B cell (primary cell): Measurements from ENCODE around the gene ADD3. TPM values are rescaled to one million over a fixed set of nuclear protein-coding genes. Genes with fewer than 3 reads are reported as not detected.

ENCODE experiments used
- ATAC-seq: fragments of 200-7000 bp; cut with Tn5 transposase; one replicate; pipeline ENCODE4 v1.10.0; 2021; ENCODE audit warnings: low read depth, mild to moderate bottlenecking, moderate number of reproducible peaks, moderate library complexity
- CTCF ChIA-PET: fragments of 350-600 bp; sonication (Branson Sonifier 250); formaldehyde crosslinking; loops from one replicate; lab custom pipeline; 2021; ENCODE audit warnings: antibody characterized with exemption, inconsistent platforms; lab: Charles Lee
- POLR2A ChIA-PET: fragments of 350-600 bp; sonication (Branson Sonifier 250); formaldehyde crosslinking; loops from one replicate; lab custom pipeline; 2021; ENCODE audit warnings: antibody characterized with exemption; lab: Charles Lee
- DNase-seq: peaks from one replicate; pipeline ENCODE4 v3.0.0; 2013
- H2AFZ ChIP-seq: 2 replicates; pipeline ENCODE4 v1.6.1; 2012; ENCODE audit warnings: mild to moderate bottlenecking, low read depth, low read length; ENCODE audit not compliant: insufficient read depth, poor library complexity, severe bottlenecking
- H3K27ac ChIP-seq, 2 donors: 1 replicate in 1 of 2; 2 replicates in 1 of 2; pipeline ENCODE4 v1.5.1; 2012 to 2013; ENCODE audit warnings: low read length in 2 of 2, mild to moderate bottlenecking in 2 of 2, moderate library complexity in 1 of 2
- H3K27me3 ChIP-seq, 4 experiments: fragments of 200-600 bp in 1 of 4; sonication (generic) in 1 of 4; replicated peaks in 1 of 4; 1 replicate in 2 of 4; 2 replicates in 2 of 4; pipeline versions ENCODE4 v1.6.1 to v1.7.0; 2013 to 2016; ENCODE audit warnings: low read length in 3 of 4, mild to moderate bottlenecking in 2 of 4, mixed read lengths in 1 of 4, moderate library complexity in 1 of 4; ENCODE audit not compliant: insufficient read depth in 4 of 4, control insufficient read depth in 3 of 4; ENCODE audit errors: control extremely low read depth in 1 of 4
- H3K36me3 ChIP-seq, 2 experiments: replicated peaks in 1 of 2; 1 replicate in 1 of 2; 2 replicates in 1 of 2; pipeline versions ENCODE4 v1.6.1 to v1.7.1; 2013; ENCODE audit warnings: low read length in 1 of 2; ENCODE audit not compliant: insufficient read depth in 2 of 2, control insufficient read depth in 1 of 2; ENCODE audit errors: control extremely low read depth in 1 of 2, extremely low read depth in 1 of 2
- H3K4me1 ChIP-seq, 2 donors: fragments of 200-600 bp in 1 of 2; sonication (generic) in 1 of 2; 1 replicate in 1 of 2; 2 replicates in 1 of 2; pipeline versions ENCODE4 v1.5.1 to v1.6.1; 2013 to 2017; ENCODE audit warnings: low read length in 2 of 2; ENCODE audit not compliant: control insufficient read depth in 2 of 2, insufficient read depth in 2 of 2
- H3K4me2 ChIP-seq: replicated peaks from 2 replicates; pipeline ENCODE3; 2012; ENCODE audit warnings: mild to moderate bottlenecking, low read depth, low read length; ENCODE audit not compliant: poor library complexity, severe bottlenecking
- H3K4me3 ChIP-seq, 5 experiments: fragments of 200-600 bp in 1 of 5; sonication (generic) in 1 of 5; 1 replicate in 3 of 5; 2 replicates in 2 of 5; pipeline versions ENCODE4 v1.5.1 to v1.7.0; 2011 to 2016; ENCODE audit warnings: low read length in 4 of 5, mild to moderate bottlenecking in 4 of 5, low read depth in 2 of 5, control low read depth in 1 of 5, moderate library complexity in 1 of 5; ENCODE audit not compliant: insufficient read depth in 1 of 5; ENCODE audit errors: control extremely low read depth in 1 of 5, extremely low read depth in 1 of 5
- H3K79me2 ChIP-seq: fragments of 200-600 bp; sonication (generic); one replicate; pipeline ENCODE4 v1.6.0; 2016; ENCODE audit warnings: low read length; ENCODE audit not compliant: control insufficient read depth, insufficient read depth
- H3K9ac ChIP-seq: fragments of 200-600 bp; sonication (generic); 2 replicates; pipeline ENCODE4 v1.6.1; 2017; ENCODE audit warnings: mild to moderate bottlenecking, low read length, moderate library complexity
- H3K9me3 ChIP-seq, 3 donors: one replicate each; pipeline versions ENCODE4 v1.6.1 to v1.7.1; 2013; ENCODE audit warnings: low read length in 2 of 3; ENCODE audit not compliant: control insufficient read depth in 2 of 3, insufficient read depth in 1 of 3; ENCODE audit errors: control extremely low read depth in 1 of 3
- H4K20me1 ChIP-seq: 2 replicates; pipeline ENCODE4 v1.6.0; 2012; ENCODE audit warnings: mild to moderate bottlenecking, low read length; ENCODE audit not compliant: insufficient read depth, control insufficient read depth, poor library complexity, severe bottlenecking
- H3K27ac Mint-ChIP-seq: one replicate; pipeline ENCODE4 v1.8.0; 2021; ENCODE audit warnings: mixed read lengths
- H3K27me3 Mint-ChIP-seq: one replicate; pipeline ENCODE4 v1.8.0; 2021; ENCODE audit warnings: mixed read lengths
- H3K4me1 Mint-ChIP-seq: one replicate; pipeline ENCODE4 v1.8.0; 2021; ENCODE audit warnings: mixed read lengths
- H3K4me3 Mint-ChIP-seq: one replicate; pipeline ENCODE4 v1.8.0; 2021; ENCODE audit warnings: mixed read lengths
- H3K9me3 Mint-ChIP-seq: one replicate; pipeline ENCODE4 v1.8.0; 2022; ENCODE audit warnings: mixed read lengths; ENCODE audit not compliant: insufficient read depth
- CTCF ChIP-seq: fragments of 200-600 bp; IDR thresholded peaks from one replicate; pipeline ENCODE4 v1.8.0; 2022; ENCODE audit warnings: antibody characterized with exemption, mild to moderate bottlenecking
- EZH2 ChIP-seq: IDR thresholded peaks from 2 replicates; pipeline ENCODE4 v1.6.1; 2012; ENCODE audit warnings: borderline replicate concordance, low read depth, mild to moderate bottlenecking, moderate library complexity, low read length; ENCODE audit not compliant: insufficient read depth, poor library complexity, severe bottlenecking
- WGBS: methylation state at CpG from one replicate; pipeline ENCODE4 v1.1.5; 2013; ENCODE audit warnings: missing lambda C conversion rate; ENCODE audit not compliant: insufficient coverage; 5-methylcytosine and 5-hydroxymethylcytosine counted together
- intact Hi-C: fragments of 100-400 bp; cut with micrococcal nuclease; formaldehyde crosslinking; loops from one replicate; pipeline ENCODE4 v1.10.0; 2022
- polyA plus RNA-seq: library from polyadenylated mRNA; depleted of rRNA; stranded (reverse); fragments of >200 nt; gene quantifications from 2 replicates; pipeline ENCODE4 v1.2.3, GENCODE V29; 2012
- total RNA-seq, 2 donors: library from RNA; stranded (reverse); fragments of 120-200 nt in 1 of 2; gene quantifications; 1 replicate in 1 of 2; 2 replicates in 1 of 2; pipeline versions ENCODE4 v1.2.3 to v1.2.4, GENCODE V29; 2013 to 2022

Gene ADD3
- total and polyA plus RNA-seq, 2 donors (not counting 1 experiment from before 2014, with no cell fraction given): 156 to 185 TPM

DNA sequence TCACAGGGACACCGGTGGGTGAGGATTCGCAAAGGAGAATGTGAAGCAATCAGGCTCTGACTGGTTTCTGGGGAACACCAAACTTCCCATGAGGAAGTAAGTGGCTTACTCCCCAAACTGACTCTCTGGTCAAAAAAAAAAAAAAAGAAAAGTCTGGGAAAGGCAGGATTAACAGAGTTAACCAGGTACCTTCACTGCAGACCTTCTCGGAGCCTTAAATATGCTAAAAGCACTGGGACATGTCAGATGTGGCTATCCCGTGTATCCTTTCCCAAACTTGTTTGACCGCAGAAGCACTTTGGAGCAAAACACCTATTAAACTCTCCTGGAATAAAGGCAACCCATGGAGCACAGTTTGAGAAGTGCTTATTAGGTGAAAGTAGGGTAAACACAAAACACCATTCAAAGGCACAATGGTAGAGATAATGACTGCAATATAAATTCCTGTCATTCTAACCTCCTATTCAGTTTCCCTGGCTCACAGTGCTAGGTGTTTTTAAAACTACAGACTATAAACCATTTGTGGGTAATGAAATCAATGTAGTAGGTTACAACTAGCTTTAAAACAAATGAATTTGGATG lies 155.5 kb downstream of the ADD3 start:
- Mint-ChIP-seq H3K27ac (no peak overlapping the region), H3K4me1 (peaks cover 11% of the 10 kb centered on the region), H3K4me3 (no peak overlapping the region), H3K9me3 (no peaks in the 10 kb centered on the region), H3K27me3 (peaks cover 41% of the 10 kb centered on the region)
- H3K27ac ChIP-seq: no peak overlapping the region
- no peak overlapping the region for H3K4me2 ChIP-seq
- intact Hi-C loops: no loop called here
- H3K79me2 ChIP-seq: no peaks in the 10 kb centered on the region
- ChIA-PET CTCF (no interaction called here), POLR2A (interaction anchor here (0.5 to 0.6 kb wide), 2 partner anchors 10 to 31 kb away, joined by 5 to 12 read pairs; no protein-coding TSS in a partner anchor)
- H3K9me3 ChIP-seq: peaks cover 0 to 3% (median 2%) of the 10 kb centered on the region in 3 donors
- no peaks in the 10 kb centered on the region for H4K20me1 ChIP-seq
- no peaks in the 10 kb centered on the region for H3K36me3 ChIP-seq
- peaks cover 1 to 59% (median 25%) of the 10 kb centered on the region in 4 experiments for H3K27me3 ChIP-seq
- TF ChIP-seq CTCF (no peak), EZH2 (no peak)
- no peak overlapping the region for H2AFZ ChIP-seq
- no peak for DNase-seq
- 95% methylated on average over 2 of the region's 5 CpGs for WGBS
- no peak overlapping the region for H3K9ac ChIP-seq
- H3K4me3 ChIP-seq: no peak overlapping the region
- peaks cover 5 to 14% of the 10 kb centered on the region in 2 donors for H3K4me1 ChIP-seq
- ATAC-seq: no peak

GRCh38 chr10:110163841-110164240 lies 156.1 kb downstream of the ADD3 start:
- POLR2A ChIA-PET: interaction anchor here (0.6 kb wide), 1 partner anchor 31 kb away, joined by 12 read pairs; no protein-coding TSS in a partner anchor
- Histone ChIP-seq H3K27me3 (peaks cover 0 to 59% (median 25%) of the 10 kb centered on the region in 4 experiments), H3K4me1 (peaks cover 10 to 19% of the 10 kb centered on the region in 2 donors), H3K4me2 (no peak overlapping the region), H3K9ac (no peak overlapping the region), H4K20me1 (no peaks in the 10 kb centered on the region), H3K79me2 (no peaks in the 10 kb centered on the region), H3K9me3 (peaks cover 0 to 3% (median 2%) of the 10 kb centered on the region in 3 donors), H2AFZ (no peak overlapping the region), H3K36me3 (no peaks in the 10 kb centered on the region), H3K27ac (no peak overlapping the region), H3K4me3 (no peak overlapping the region)
- Mint-ChIP-seq H3K27ac (no peak overlapping the region), H3K27me3 (peaks cover 43% of the 10 kb centered on the region), H3K9me3 (no peaks in the 10 kb centered on the region), H3K4me3 (no peak overlapping the region), H3K4me1 (peaks cover 13% of the 10 kb centered on the region)
- CTCF ChIA-PET: interaction anchor here (1.3 kb wide), 1 partner anchor 26 kb away, joined by 3 read pairs; no protein-coding TSS in a partner anchor
- WGBS: 56% methylated on average over 4 of the region's 4 CpGs
- ATAC-seq (no peak), DNase-seq (no peak)
- TF ChIP-seq CTCF (no peak), EZH2 (no peak)
- intact Hi-C loops: no loop called here
